GM21381 (cell line): ENCODE results near the gene C19orf67.
"Not testable (repeated sequence)": the region's sequence is repeated elsewhere in the genome, so short reads cannot be mapped to it uniquely, and the experiment has no call there.

Experiments used
- ATAC-seq: cut with Tn5 transposase; IDR thresholded peaks from one replicate; pipeline ENCODE4 v1.9.1; 2021; ENCODE audit warnings: mild to moderate bottlenecking, moderate library complexity; ENCODE audit not compliant: unreplicated experiment

C19orf67 gene

GRCh38 chr19:14059093-14059480 is 26.5 kb downstream of the C19orf67 start:
- ATAC-seq: no peak

- no peak for ATAC-seq
Measured at GRCh38 chr19:14058182-14059092, 27.1 kb downstream of the C19orf67 start.

GRCh38 chr19:14056741-14057356 is 28.7 kb downstream of the C19orf67 start:
- no peak for ATAC-seq

GRCh38 chr19:14056069-14056666 is 29.4 kb downstream of the C19orf67 start:
- ATAC-seq: no peak

GRCh38 chr19:14055396-14055795 is 30.2 kb downstream of the C19orf67 start:
- no peak for ATAC-seq

- no peak for ATAC-seq
Measured at GRCh38 chr19:14054721-14055120, 30.9 kb downstream of the C19orf67 start.

GRCh38 chr19:14054099-14054498 is 31.5 kb downstream of the C19orf67 start:
- ATAC-seq: no peak

- ATAC-seq: no peak
Measured at GRCh38 chr19:14053500-14053899, 32.1 kb downstream of the C19orf67 start.

- ATAC-seq: no peak
Measured at GRCh38 chr19:14053032-14053431, 32.6 kb downstream of the C19orf67 start.

GRCh38 chr19:14052470-14052869 is 33.1 kb downstream of the C19orf67 start:
- ATAC-seq: no peak

GRCh38 chr19:14051980-14052379 is 33.6 kb downstream of the C19orf67 start:
- ATAC-seq: no peak

GRCh38 chr19:14050961-14051360 is 34.6 kb downstream of the C19orf67 start:
- not testable (repeated sequence) for ATAC-seq

- ATAC-seq: no peak
Measured at GRCh38 chr19:14050512-14050911, 35.1 kb downstream of the C19orf67 start.

- ATAC-seq: no peak
Measured at GRCh38 chr19:14048443-14049153, 37.0 kb downstream of the C19orf67 start.

- not testable (repeated sequence) for ATAC-seq
Measured at GRCh38 chr19:14047866-14048265, 37.7 kb downstream of the C19orf67 start.

- ATAC-seq: not testable (repeated sequence)
Measured at GRCh38 chr19:14042659-14043608, 42.6 kb downstream of the C19orf67 start.

GRCh38 chr19:14039181-14039580 is 46.4 kb downstream of the C19orf67 start:
- no peak for ATAC-seq

GRCh38 chr19:14035706-14036105 is 49.9 kb downstream of the C19orf67 start:
- ATAC-seq: no peak

- ATAC-seq: not testable (repeated sequence)
Measured at GRCh38 chr19:14035159-14035558, 50.4 kb downstream of the C19orf67 start.

GRCh38 chr19:14033946-14034345 is 51.6 kb downstream of the C19orf67 start:
- ATAC-seq: no peak
